ENCODE results near the gene LRFN2. TPM values are rescaled to one million over a fixed set of nuclear protein-coding genes. Genes with fewer than 3 reads are reported as not detected.
A peak's percentile ranks its signal among the peaks of the same experiment; 100 is the strongest.

Gene LRFN2
- total and polyA plus RNA-seq, 2 donors (not counting 1 experiment from before 2014, with no cell fraction given), result not detected

DNA sequence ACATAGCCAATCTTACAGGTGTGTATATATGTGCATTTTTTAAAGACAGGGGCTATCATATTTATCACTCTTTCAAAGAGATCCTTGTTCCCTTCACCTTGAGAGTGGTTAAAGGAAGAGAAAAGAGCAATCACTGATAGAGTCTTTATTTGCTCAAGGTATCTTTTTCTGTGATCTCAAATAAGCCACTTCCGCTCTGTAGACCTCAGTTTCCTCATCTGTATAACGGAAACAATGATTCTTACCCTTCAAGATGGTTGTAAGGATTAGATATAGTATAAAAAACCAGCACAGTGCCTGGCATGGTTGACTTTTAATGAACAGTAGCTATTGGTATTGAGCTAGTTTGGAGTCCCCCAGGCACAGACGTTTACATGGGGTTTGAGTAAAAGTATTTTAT is 10.1 kb upstream of the LRFN2 start:
- no peak overlapping the region for H3K27ac Mint-ChIP-seq
- H3K27me3 ChIP-seq (replicated peaks in 1 of 4; ENCODE audit: control extremely low read depth in 1 of 4, control insufficient read depth in 3 of 4, insufficient read depth in 4 of 4, low read length in 3 of 4), result peaks cover 0 to 25% (median 3%) of the 10 kb centered on the region in 4 experiments
- DNase-seq, result no peak
- no CpG with 5 or more reads among the region's 3 CpGs for WGBS (ENCODE audit: insufficient coverage)
- peaks cover 0 to 5% (median 0%) of the 10 kb centered on the region in 3 donors for H3K9me3 ChIP-seq (ENCODE audit: control extremely low read depth in 1 of 3, control insufficient read depth in 2 of 3, insufficient read depth in 1 of 3, low read length in 2 of 3)
- no peak overlapping the region for H3K27ac ChIP-seq (ENCODE audit: low read length in 2 of 2)
- no peaks in the 10 kb centered on the region for H3K79me2 ChIP-seq (ENCODE audit: control insufficient read depth, insufficient read depth, low read length)
- H3K4me1 ChIP-seq (ENCODE audit: control insufficient read depth in 2 of 2, insufficient read depth in 2 of 2, low read length in 2 of 2), result no peaks in the 10 kb centered on the region
- no peak for TF ChIP-seq EZH2 (IDR thresholded peaks at IDR 0.05; ENCODE audit: borderline replicate concordance, insufficient read depth, low read depth, low read length, poor library complexity, severe bottlenecking)
- TF ChIP-seq, protein P1, sequence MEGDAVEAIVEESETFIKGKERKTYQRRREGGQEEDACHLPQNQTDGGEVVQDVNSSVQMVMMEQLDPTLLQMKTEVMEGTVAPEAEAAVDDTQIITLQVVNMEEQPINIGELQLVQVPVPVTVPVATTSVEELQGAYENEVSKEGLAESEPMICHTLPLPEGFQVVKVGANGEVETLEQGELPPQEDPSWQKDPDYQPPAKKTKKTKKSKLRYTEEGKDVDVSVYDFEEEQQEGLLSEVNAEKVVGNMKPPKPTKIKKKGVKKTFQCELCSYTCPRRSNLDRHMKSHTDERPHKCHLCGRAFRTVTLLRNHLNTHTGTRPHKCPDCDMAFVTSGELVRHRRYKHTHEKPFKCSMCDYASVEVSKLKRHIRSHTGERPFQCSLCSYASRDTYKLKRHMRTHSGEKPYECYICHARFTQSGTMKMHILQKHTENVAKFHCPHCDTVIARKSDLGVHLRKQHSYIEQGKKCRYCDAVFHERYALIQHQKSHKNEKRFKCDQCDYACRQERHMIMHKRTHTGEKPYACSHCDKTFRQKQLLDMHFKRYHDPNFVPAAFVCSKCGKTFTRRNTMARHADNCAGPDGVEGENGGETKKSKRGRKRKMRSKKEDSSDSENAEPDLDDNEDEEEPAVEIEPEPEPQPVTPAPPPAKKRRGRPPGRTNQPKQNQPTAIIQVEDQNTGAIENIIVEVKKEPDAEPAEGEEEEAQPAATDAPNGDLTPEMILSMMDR (IDR thresholded peaks at IDR 0.05), result no peak
- no peak overlapping the region for H2AFZ ChIP-seq (ENCODE audit: insufficient read depth, low read depth, low read length, poor library complexity, severe bottlenecking)
- no peak overlapping the region for H3K4me3 Mint-ChIP-seq
- no peak overlapping the region for H3K4me3 ChIP-seq (ENCODE audit: control extremely low read depth in 1 of 5, extremely low read depth in 1 of 5, insufficient read depth in 1 of 5, low read depth in 2 of 5, low read length in 4 of 5)
- H3K36me3 ChIP-seq (replicated peaks in 1 of 2; ENCODE audit: control extremely low read depth in 1 of 2, control insufficient read depth in 1 of 2, extremely low read depth in 1 of 2, insufficient read depth in 2 of 2, low read length in 1 of 2), result no peaks in the 10 kb centered on the region
- CTCF ChIA-PET, result no interaction called here
- H4K20me1 ChIP-seq (ENCODE audit: control insufficient read depth, insufficient read depth, low read length, poor library complexity, severe bottlenecking), result no peaks in the 10 kb centered on the region
- H3K4me1 Mint-ChIP-seq, result no peaks in the 10 kb centered on the region
- intact Hi-C loops (cut with micrococcal nuclease), result no loop called here
- H3K9me3 Mint-ChIP-seq (ENCODE audit: insufficient read depth), result no peaks in the 10 kb centered on the region
- H3K4me2 ChIP-seq (replicated peaks; ENCODE audit: low read depth, low read length, poor library complexity, severe bottlenecking), result no peak overlapping the region
- H3K27me3 Mint-ChIP-seq, result peaks cover 34% of the 10 kb centered on the region
- ATAC-seq (ENCODE audit: low read depth), result no peak
- POLR2A ChIA-PET, result no interaction called here
- H3K9ac ChIP-seq (ENCODE audit: low read length), result no peak overlapping the region

DNA sequence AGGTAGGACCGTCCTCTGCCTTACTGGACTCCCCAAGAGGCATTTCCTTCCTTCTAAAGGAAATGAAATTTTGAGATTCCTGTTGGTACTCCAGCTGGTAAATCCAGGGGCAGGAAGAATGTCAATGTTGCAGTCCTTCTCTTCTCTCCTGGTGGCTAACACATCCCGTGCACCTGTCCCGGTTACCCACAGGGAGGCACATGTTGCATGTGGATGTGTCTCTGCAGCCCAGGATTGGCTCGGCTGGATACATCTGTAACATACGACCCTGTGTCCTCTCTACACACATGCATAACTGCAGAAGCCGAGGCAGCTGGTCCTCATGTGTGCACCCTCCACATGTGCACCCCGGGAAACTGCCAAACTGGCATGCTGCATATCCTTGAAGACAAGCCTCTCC is 1.3 kb upstream of the LRFN2 start:
- no peaks in the 10 kb centered on the region for H3K36me3 ChIP-seq (replicated peaks in 1 of 2; ENCODE audit: control extremely low read depth in 1 of 2, control insufficient read depth in 1 of 2, extremely low read depth in 1 of 2, insufficient read depth in 2 of 2, low read length in 1 of 2)
- no peak for DNase-seq
- peak overlapping the region; percentile 37 for H3K4me3 Mint-ChIP-seq
- no peak for TF ChIP-seq EZH2 (IDR thresholded peaks at IDR 0.05; ENCODE audit: borderline replicate concordance, insufficient read depth, low read depth, low read length, poor library complexity, severe bottlenecking)
- TF ChIP-seq, protein P1 (IDR thresholded peaks at IDR 0.05), result no peak
- H3K4me3 ChIP-seq (ENCODE audit: control extremely low read depth in 1 of 5, extremely low read depth in 1 of 5, insufficient read depth in 1 of 5, low read depth in 2 of 5, low read length in 4 of 5), result no peak overlapping the region
- ChIA-PET CTCF (interaction anchor here (1.3 to 1.5 kb wide), 2 partner anchors 13 to 20 kb away, joined by 4 to 5 read pairs; no protein-coding TSS in a partner anchor), POLR2A (no interaction called here)
- H4K20me1 ChIP-seq (ENCODE audit: control insufficient read depth, insufficient read depth, low read length, poor library complexity, severe bottlenecking), result no peaks in the 10 kb centered on the region
- H3K27ac ChIP-seq (ENCODE audit: low read length in 2 of 2), result no peak overlapping the region
- H3K4me1 ChIP-seq (ENCODE audit: control insufficient read depth in 2 of 2, insufficient read depth in 2 of 2, low read length in 2 of 2), result peaks cover 16% of the 10 kb centered on the region in 2 donors
- intact Hi-C loops (cut with micrococcal nuclease), result no loop called here
- no peak overlapping the region for H3K4me2 ChIP-seq (replicated peaks; ENCODE audit: low read depth, low read length, poor library complexity, severe bottlenecking)
- H3K27me3 ChIP-seq (replicated peaks in 1 of 4; ENCODE audit: control extremely low read depth in 1 of 4, control insufficient read depth in 3 of 4, insufficient read depth in 4 of 4, low read length in 3 of 4), result peaks cover 0 to 35% (median 17%) of the 10 kb centered on the region in 4 experiments
- H3K9ac ChIP-seq (ENCODE audit: low read length), result no peak overlapping the region
- H3K9me3 Mint-ChIP-seq (ENCODE audit: insufficient read depth), result no peaks in the 10 kb centered on the region
- ATAC-seq (ENCODE audit: low read depth), result no peak
- 81% methylated on average over 6 of the region's 7 CpGs for WGBS (ENCODE audit: insufficient coverage)
- H3K27ac Mint-ChIP-seq, result no peak overlapping the region
- H3K79me2 ChIP-seq (ENCODE audit: control insufficient read depth, insufficient read depth, low read length), result no peaks in the 10 kb centered on the region
- no peak overlapping the region for H2AFZ ChIP-seq (ENCODE audit: insufficient read depth, low read depth, low read length, poor library complexity, severe bottlenecking)
- peaks cover 11% of the 10 kb centered on the region for H3K4me1 Mint-ChIP-seq
- peaks cover 0 to 3% (median 0%) of the 10 kb centered on the region in 3 donors for H3K9me3 ChIP-seq (ENCODE audit: control extremely low read depth in 1 of 3, control insufficient read depth in 2 of 3, insufficient read depth in 1 of 3, low read length in 2 of 3)
- H3K27me3 Mint-ChIP-seq, result peaks cover 53% of the 10 kb centered on the region
